Osteoblast (primary cell): ENCODE results near the gene RASGRF2. TPM values are rescaled to one million over a fixed set of nuclear protein-coding genes. Genes with fewer than 3 reads are reported as not detected.

Experiments used
- DNase-seq: peaks from one replicate; pipeline ENCODE4 v3.0.0; 2011; ENCODE audit warnings: low spot score, mixed read lengths; ENCODE audit not compliant: insufficient read length; ENCODE audit errors: missing footprints
- H2AFZ ChIP-seq: 2 replicates; pipeline ENCODE4 v1.6.0; 2011; ENCODE audit warnings: mild to moderate bottlenecking, low read length
- H3K27ac ChIP-seq: 2 replicates; pipeline ENCODE4 v1.5.1; 2011; ENCODE audit warnings: mild to moderate bottlenecking, low read depth, low read length, moderate library complexity
- H3K27me3 ChIP-seq: 2 replicates; pipeline ENCODE4 v1.6.0; 2012; ENCODE audit warnings: mild to moderate bottlenecking, control low read depth, inconsistent platforms, low read length, moderate library complexity; ENCODE audit not compliant: insufficient read depth
- H3K36me3 ChIP-seq: 2 replicates; pipeline ENCODE4 v1.5.1; 2011; ENCODE audit warnings: mild to moderate bottlenecking, low read length, control low read depth, moderate library complexity; ENCODE audit not compliant: insufficient read depth
- H3K4me1 ChIP-seq: 2 replicates; pipeline ENCODE4 v1.5.1; 2011; ENCODE audit warnings: mild to moderate bottlenecking, low read length, control low read depth, moderate library complexity; ENCODE audit not compliant: insufficient read depth
- H3K4me2 ChIP-seq: 2 replicates; pipeline ENCODE4 v1.6.0; 2011; ENCODE audit warnings: mild to moderate bottlenecking, low read length; ENCODE audit not compliant: insufficient read depth
- H3K4me3 ChIP-seq: fragments of 200-600 bp; sonication (generic); 3 replicates; pipeline ENCODE4 v1.5.1; 2012; ENCODE audit warnings: mild to moderate bottlenecking, low read length, inconsistent platforms; ENCODE audit not compliant: insufficient read depth
- H3K79me2 ChIP-seq: 2 replicates; pipeline ENCODE4 v1.6.0; 2012; ENCODE audit warnings: mild to moderate bottlenecking, low read length, control low read depth, inconsistent platforms; ENCODE audit not compliant: insufficient read depth
- H3K9me3 ChIP-seq: 2 replicates; pipeline ENCODE4 v1.5.1; 2011; ENCODE audit warnings: low read depth, low read length, control low read depth
- H4K20me1 ChIP-seq: 2 replicates; pipeline ENCODE4 v1.6.0; 2012; ENCODE audit warnings: mild to moderate bottlenecking, low read length, control low read depth; ENCODE audit not compliant: insufficient read depth
- total RNA-seq: library from RNA; depleted of rRNA; stranded (reverse); fragments of >200 nt; gene quantifications from 2 replicates; pipeline ENCODE4 v1.2.3, GENCODE V29; 2012
- TF ChIP-seq, protein P1 (sequence below): IDR thresholded peaks from 2 replicates; pipeline ENCODE4 v1.5.1; 2011; ENCODE audit warnings: mild to moderate bottlenecking, low read depth, low read length, moderate library complexity; ENCODE audit errors: extremely low read depth

Gene RASGRF2
- total RNA-seq, 1 donor = under 0.01 TPM

GRCh38 chr5:81165493-81166119, 205.4 kb downstream of the RASGRF2 start:
- Histone ChIP-seq H3K27me3 (peaks cover 3% of the 10 kb centered on the region), H3K36me3 (no peaks in the 10 kb centered on the region), H3K9me3 (no peaks in the 10 kb centered on the region), H3K79me2 (no peaks in the 10 kb centered on the region), H3K4me2 (no peak overlapping the region), H4K20me1 (no peaks in the 10 kb centered on the region), H3K27ac (no peak overlapping the region), H3K4me3 (no peak overlapping the region), H3K4me1 (no peaks in the 10 kb centered on the region), H2AFZ (no peak overlapping the region)
- TF ChIP-seq, protein P1, sequence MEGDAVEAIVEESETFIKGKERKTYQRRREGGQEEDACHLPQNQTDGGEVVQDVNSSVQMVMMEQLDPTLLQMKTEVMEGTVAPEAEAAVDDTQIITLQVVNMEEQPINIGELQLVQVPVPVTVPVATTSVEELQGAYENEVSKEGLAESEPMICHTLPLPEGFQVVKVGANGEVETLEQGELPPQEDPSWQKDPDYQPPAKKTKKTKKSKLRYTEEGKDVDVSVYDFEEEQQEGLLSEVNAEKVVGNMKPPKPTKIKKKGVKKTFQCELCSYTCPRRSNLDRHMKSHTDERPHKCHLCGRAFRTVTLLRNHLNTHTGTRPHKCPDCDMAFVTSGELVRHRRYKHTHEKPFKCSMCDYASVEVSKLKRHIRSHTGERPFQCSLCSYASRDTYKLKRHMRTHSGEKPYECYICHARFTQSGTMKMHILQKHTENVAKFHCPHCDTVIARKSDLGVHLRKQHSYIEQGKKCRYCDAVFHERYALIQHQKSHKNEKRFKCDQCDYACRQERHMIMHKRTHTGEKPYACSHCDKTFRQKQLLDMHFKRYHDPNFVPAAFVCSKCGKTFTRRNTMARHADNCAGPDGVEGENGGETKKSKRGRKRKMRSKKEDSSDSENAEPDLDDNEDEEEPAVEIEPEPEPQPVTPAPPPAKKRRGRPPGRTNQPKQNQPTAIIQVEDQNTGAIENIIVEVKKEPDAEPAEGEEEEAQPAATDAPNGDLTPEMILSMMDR = peak; percentile 64
- no peak for DNase-seq

GRCh38 chr5:81166430-81166829, 206.3 kb downstream of the RASGRF2 start:
- H3K4me3 ChIP-seq = no peak overlapping the region

GRCh38 chr5:81167078-81167477, 206.9 kb downstream of the RASGRF2 start:
- TF ChIP-seq, protein P1 = no peak
- Histone ChIP-seq H3K4me1 (no peaks in the 10 kb centered on the region), H4K20me1 (no peaks in the 10 kb centered on the region), H3K36me3 (no peaks in the 10 kb centered on the region), H3K27me3 (peaks cover 3% of the 10 kb centered on the region), H3K9me3 (no peaks in the 10 kb centered on the region), H3K4me3 (no peak overlapping the region), H3K79me2 (no peaks in the 10 kb centered on the region), H2AFZ (no peak overlapping the region), H3K27ac (no peak overlapping the region), H3K4me2 (no peak overlapping the region)
- DNase-seq = peak; percentile 17

More at GRCh38 chr5:81166430-81166829, 206.3 kb downstream of the RASGRF2 start:
- peaks cover 3% of the 10 kb centered on the region for H3K27me3 ChIP-seq
- TF ChIP-seq, protein P1 = no peak
- H3K79me2 ChIP-seq = no peaks in the 10 kb centered on the region
- no peaks in the 10 kb centered on the region for H3K36me3 ChIP-seq
- H4K20me1 ChIP-seq = no peaks in the 10 kb centered on the region
- no peaks in the 10 kb centered on the region for H3K4me1 ChIP-seq
- no peaks in the 10 kb centered on the region for H3K9me3 ChIP-seq
- no peak overlapping the region for H3K4me2 ChIP-seq
- no peak for DNase-seq
- H3K27ac ChIP-seq = no peak overlapping the region
- H2AFZ ChIP-seq = no peak overlapping the region

DNA sequence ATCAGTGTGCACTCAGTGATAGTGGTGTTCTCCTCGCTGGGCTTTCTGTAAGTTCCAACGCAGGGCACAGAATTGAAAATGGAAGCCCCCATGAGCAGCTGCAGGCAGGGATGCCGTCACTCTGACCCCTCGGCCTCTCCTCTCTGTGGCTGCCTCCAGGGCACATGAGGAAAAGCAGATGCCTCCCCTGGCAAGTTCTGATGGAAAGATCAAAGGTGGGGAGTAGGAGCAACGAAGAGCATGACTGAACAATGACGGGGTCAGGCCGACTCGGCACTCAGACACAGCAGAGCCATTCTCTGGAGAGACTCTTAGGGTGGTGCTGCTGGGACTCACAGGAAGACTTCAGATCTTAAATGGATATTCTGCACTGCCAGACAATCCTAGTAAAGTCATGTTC, 207.4 kb downstream of the RASGRF2 start:
- no peak for DNase-seq
- H3K4me3 ChIP-seq = no peak overlapping the region
- no peak overlapping the region for H3K4me2 ChIP-seq
- H3K27me3 ChIP-seq = peaks cover 3% of the 10 kb centered on the region
- H2AFZ ChIP-seq = no peak overlapping the region
- no peaks in the 10 kb centered on the region for H3K9me3 ChIP-seq
- H3K79me2 ChIP-seq = no peaks in the 10 kb centered on the region
- H3K4me1 ChIP-seq = no peaks in the 10 kb centered on the region
- TF ChIP-seq, protein P1 = no peak
- H3K27ac ChIP-seq = no peak overlapping the region
- no peaks in the 10 kb centered on the region for H3K36me3 ChIP-seq
- no peaks in the 10 kb centered on the region for H4K20me1 ChIP-seq
